HepG2 (cell line): ENCODE data around the gene PFN4. TPM values are rescaled to one million over a fixed set of nuclear protein-coding genes. Genes with fewer than 3 reads are reported as not detected.

ENCODE experiments used
- GATAD1 ChIP-seq: IDR thresholded peaks from 2 replicates; pipeline ENCODE4 v1.6.1; 2016; ENCODE audit warnings: missing genetic modification reagents, missing compliant biosample characterization
- HMG20B ChIP-seq: conservative IDR thresholded peaks from 2 replicates; pipeline ENCODE4 v1.6.1; 2016; ENCODE audit warnings: missing genetic modification reagents, missing compliant biosample characterization
- JUN ChIP-seq: sonication (generic); formaldehyde crosslinking; IDR thresholded peaks from 2 replicates; pipeline ENCODE4 v1.4.0; 2020; ENCODE audit warnings: mild to moderate bottlenecking, missing genetic modification reagents
- KDM3A ChIP-seq: IDR thresholded peaks from 2 replicates; pipeline ENCODE4 v1.6.1; 2018; ENCODE audit warnings: low read depth, missing compliant biosample characterization
- ONECUT2 ChIP-seq: sonication (generic); formaldehyde crosslinking; IDR thresholded peaks from 2 replicates; pipeline ENCODE4 v1.4.0; 2020; ENCODE audit warnings: missing genetic modification reagents
- PAF1 ChIP-seq: IDR thresholded peaks from 2 replicates; pipeline ENCODE4 v1.6.1; 2016; ENCODE audit warnings: missing genetic modification reagents, missing compliant biosample characterization
- PAWR ChIP-seq: sonication (generic); formaldehyde crosslinking; IDR thresholded peaks from 2 replicates; pipeline ENCODE4 v1.4.0; 2020; ENCODE audit warnings: missing genetic modification reagents, mild to moderate bottlenecking, borderline replicate concordance
- PHF5A ChIP-seq: IDR thresholded peaks from one replicate; pipeline ENCODE4 v1.6.1; 2018; ENCODE audit warnings: low read depth, missing genetic modification reagents; ENCODE audit not compliant: unreplicated experiment
- RBM39 ChIP-seq: fragments of 200-400 bp; formaldehyde crosslinking; IDR thresholded peaks from one replicate; pipeline ENCODE4 v1.6.1; 2018; ENCODE audit warnings: antibody characterized with exemption, mild to moderate bottlenecking, low read depth, low read length; ENCODE audit not compliant: poor library complexity, severe bottlenecking
- SOX6 ChIP-seq, 2 experiments: fragments of 450-650 bp in 1 of 2; sonication (generic) in 1 of 2; formaldehyde crosslinking in 1 of 2; IDR thresholded peaks; 2 replicates each; pipeline versions ENCODE4 v1.4.0 to v1.6.1; 2017 to 2020; ENCODE audit warnings: antibody characterized with exemption in 1 of 2, mild to moderate bottlenecking in 1 of 2, missing genetic modification reagents in 1 of 2
- SRSF9 ChIP-seq: fragments of 200-400 bp; formaldehyde crosslinking; IDR thresholded peaks from 2 replicates; pipeline ENCODE4 v1.6.1; 2018; ENCODE audit warnings: borderline replicate concordance, mild to moderate bottlenecking, low read depth, low read length; ENCODE audit not compliant: insufficient read depth, poor library complexity, severe bottlenecking
- ZC3H4 ChIP-seq: sonication (generic); formaldehyde crosslinking; IDR thresholded peaks from 2 replicates; pipeline ENCODE4 v1.4.0; 2020; ENCODE audit warnings: missing genetic modification reagents, borderline replicate concordance
- ZNF10 ChIP-seq: sonication (generic); formaldehyde crosslinking; IDR thresholded peaks from 2 replicates; pipeline ENCODE4 v1.4.0; 2020; ENCODE audit warnings: mild to moderate bottlenecking, low read depth, missing genetic modification reagents, borderline replicate concordance
- ZNF234 ChIP-seq: sonication (generic); formaldehyde crosslinking; conservative IDR thresholded peaks from 2 replicates; pipeline ENCODE4 v1.5.1; 2020; ENCODE audit warnings: mild to moderate bottlenecking, missing genetic modification reagents
- ZNF264 ChIP-seq: sonication (generic); formaldehyde crosslinking; IDR thresholded peaks from 2 replicates; pipeline ENCODE4 v1.4.0; 2020; ENCODE audit warnings: missing genetic modification reagents
- ZNF331 ChIP-seq: sonication (generic); formaldehyde crosslinking; IDR thresholded peaks from 2 replicates; pipeline ENCODE4 v1.4.0; 2020; ENCODE audit warnings: missing genetic modification reagents
- ZNF550 ChIP-seq: sonication (generic); formaldehyde crosslinking; IDR thresholded peaks from 2 replicates; pipeline ENCODE4 v1.4.0; 2020; ENCODE audit warnings: mild to moderate bottlenecking, missing genetic modification reagents, borderline replicate concordance
- ZNF569 ChIP-seq: sonication (generic); formaldehyde crosslinking; IDR thresholded peaks from 2 replicates; pipeline ENCODE4 v1.5.0; 2020; ENCODE audit warnings: mild to moderate bottlenecking, missing genetic modification reagents, moderate library complexity, borderline replicate concordance
- ZNF75D ChIP-seq: sonication (generic); formaldehyde crosslinking; IDR thresholded peaks from 2 replicates; pipeline ENCODE4 v1.8.1; 2023; ENCODE audit warnings: missing genetic modification reagents, mild to moderate bottlenecking, borderline replicate concordance
- ZNF780A ChIP-seq: sonication (generic); formaldehyde crosslinking; IDR thresholded peaks from 2 replicates; pipeline ENCODE4 v1.8.0; 2022; ENCODE audit warnings: mild to moderate bottlenecking, missing genetic modification reagents, moderate library complexity
- ZSCAN21 ChIP-seq: sonication (generic); formaldehyde crosslinking; IDR thresholded peaks from 2 replicates; pipeline ENCODE4 v1.8.0; 2022; ENCODE audit warnings: mild to moderate bottlenecking, missing genetic modification reagents, moderate library complexity, borderline replicate concordance
- ZSCAN29 ChIP-seq: sonication (generic); formaldehyde crosslinking; conservative IDR thresholded peaks from 2 replicates; pipeline ENCODE4 v1.4.0; 2020; ENCODE audit warnings: mild to moderate bottlenecking, missing genetic modification reagents
- polyA plus RNA-seq, 8 experiments: library from polyadenylated mRNA; depleted of rRNA in 3 of 8; stranded (reverse) in 7 of 8; unstranded in 1 of 8; fragments of >200 nt; fragmentation: Illumina TruSeq in 4 of 8; extraction: Trizol in 4 of 8; gene quantifications; 2 replicates each; pipeline versions ENCODE4 v1.2.1 to v1.2.3, GENCODE V29; 2011 to 2016; ENCODE audit warnings: low read depth in 4 of 8, missing spikeins in 1 of 8, mixed read lengths in 1 of 8; ENCODE audit not compliant: insufficient read depth in 1 of 8
- total RNA-seq, 5 experiments: library from RNA; depleted of rRNA; stranded (reverse); fragments of >200 nt; fragmentation: Illumina TruSeq; extraction: Trizol; gene quantifications; 2 replicates each; pipeline ENCODE4 v1.2.3, GENCODE V29; 2016; ENCODE audit warnings: low read depth in 1 of 5
- TF ChIP-seq, protein P1 (sequence below): sonication (generic); formaldehyde crosslinking; IDR thresholded peaks from 2 replicates; pipeline ENCODE4 v1.8.0; 2023; ENCODE audit warnings: mild to moderate bottlenecking, missing genetic modification reagents
- TF ChIP-seq, protein P2 (sequence below): sonication (generic); formaldehyde crosslinking; IDR thresholded peaks from 2 replicates; pipeline ENCODE4 v1.5.1; 2020; ENCODE audit warnings: mild to moderate bottlenecking, missing genetic modification reagents, moderate library complexity
- TF ChIP-seq, protein P3 (sequence below): IDR thresholded peaks from 2 replicates; pipeline ENCODE4 v1.6.1; 2016; ENCODE audit warnings: low read depth, borderline replicate concordance
- TF ChIP-seq, protein P4 (sequence below): sonication (generic); formaldehyde crosslinking; IDR thresholded peaks from 2 replicates; pipeline ENCODE4 v1.4.0; 2020; ENCODE audit warnings: low read depth, mild to moderate bottlenecking, missing genetic modification reagents

PFN4 gene
- total and polyA plus RNA-seq, 2 of the 13 experiments (the other 11 are each of a cell fraction or from before 2014, with no cell fraction given): 0.12 to 0.20 TPM

DNA sequence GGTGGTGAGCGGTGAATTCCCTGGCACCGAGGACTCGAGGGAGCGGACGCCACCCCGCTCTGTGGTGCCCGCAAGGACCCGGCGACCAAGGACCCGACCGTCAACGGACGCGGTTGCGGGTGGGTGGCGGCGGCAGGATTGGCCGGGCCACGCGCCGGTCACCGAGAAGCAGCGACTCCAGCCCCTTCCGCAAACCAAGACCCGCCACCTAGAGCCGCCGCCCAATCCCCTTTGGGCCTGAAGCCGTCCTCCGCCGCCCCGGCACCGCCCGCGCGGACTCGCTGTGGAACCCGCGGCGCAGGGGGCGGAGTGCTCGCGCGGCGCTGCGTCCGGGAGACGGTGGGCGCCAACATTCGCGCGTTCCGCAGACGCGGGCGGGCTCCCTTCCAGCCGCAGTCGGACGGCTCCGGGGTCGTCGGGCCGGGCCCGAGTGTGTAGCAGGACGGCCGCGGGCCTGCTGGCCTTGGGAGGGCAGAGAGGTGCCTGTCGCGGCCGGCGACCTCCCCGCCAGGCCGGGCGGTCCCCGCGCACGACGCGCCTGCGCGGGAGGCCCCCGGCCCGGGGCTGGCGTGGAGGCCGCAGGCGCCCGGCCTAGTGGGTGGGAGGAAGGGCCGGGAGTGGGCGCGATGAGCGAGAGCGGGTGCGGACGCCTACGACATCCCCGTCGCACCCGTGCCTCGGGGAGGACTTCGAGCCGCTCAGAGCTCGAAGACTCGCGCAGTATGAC, at the start of gene PFN4, which contains the start of gene FAM228B (continued):
- TF ChIP-seq HMG20B (no peak), ZSCAN29 (no peak; the same call in 1 of the 2 replicates), ZNF331 (CRISPR knock-in tag) (peak; percentile 23), PAF1 (CRISPR knock-in tag) (no peak), JUN (CRISPR knock-in tag) (peak; percentile 65; the same call in 1 of the 2 replicates), GATAD1 (CRISPR knock-in tag) (peak; percentile 18; the same call in 1 of the 2 replicates), ZC3H4 (CRISPR knock-in tag) (no peak), RBM39 (peak; percentile 42), ZNF234 (CRISPR knock-in tag) (no peak; the same call in 1 of the 2 replicates), ZNF550 (CRISPR knock-in tag) (0 out of 2 replicates have a peak, but pooled peaks have one; percentile 53), ZNF569 (CRISPR knock-in tag) (no peak), ZNF10 (CRISPR knock-in tag) (no peak), ZSCAN21 (CRISPR knock-in tag) (peak; percentile 89), ZNF780A (CRISPR knock-in tag) (no peak), PAWR (0 out of 2 replicates have a peak, but pooled peaks have one; percentile 23), PHF5A (CRISPR knock-in tag) (no peak), SRSF9 (no peak), ZNF75D (CRISPR knock-in tag) (0 out of 2 replicates have a peak, but pooled peaks have one; percentile 74), ZNF264 (CRISPR knock-in tag) (no peak), SOX6 (IDR thresholded peaks at IDR 0.05) (no peak), SOX6 (CRISPR knock-in tag; IDR thresholded peaks at IDR 0.05) (peak; percentile 41; the same call in 1 of the 2 replicates), KDM3A (CRISPR knock-in tag) (peak; percentile 63; the same call in 1 of the 2 replicates), ONECUT2 (CRISPR knock-in tag) (no peak)
- TF ChIP-seq, protein P1, sequence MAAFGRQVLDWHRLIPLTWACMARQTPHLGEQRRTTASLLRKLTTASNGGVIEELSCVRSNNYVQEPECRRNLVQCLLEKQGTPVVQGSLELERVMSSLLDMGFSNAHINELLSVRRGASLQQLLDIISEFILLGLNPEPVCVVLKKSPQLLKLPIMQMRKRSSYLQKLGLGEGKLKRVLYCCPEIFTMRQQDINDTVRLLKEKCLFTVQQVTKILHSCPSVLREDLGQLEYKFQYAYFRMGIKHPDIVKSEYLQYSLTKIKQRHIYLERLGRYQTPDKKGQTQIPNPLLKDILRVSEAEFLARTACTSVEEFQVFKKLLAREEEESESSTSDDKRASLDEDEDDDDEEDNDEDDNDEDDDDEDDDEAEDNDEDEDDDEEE (CRISPR knock-in tag): no peak
- TF ChIP-seq, protein P2, sequence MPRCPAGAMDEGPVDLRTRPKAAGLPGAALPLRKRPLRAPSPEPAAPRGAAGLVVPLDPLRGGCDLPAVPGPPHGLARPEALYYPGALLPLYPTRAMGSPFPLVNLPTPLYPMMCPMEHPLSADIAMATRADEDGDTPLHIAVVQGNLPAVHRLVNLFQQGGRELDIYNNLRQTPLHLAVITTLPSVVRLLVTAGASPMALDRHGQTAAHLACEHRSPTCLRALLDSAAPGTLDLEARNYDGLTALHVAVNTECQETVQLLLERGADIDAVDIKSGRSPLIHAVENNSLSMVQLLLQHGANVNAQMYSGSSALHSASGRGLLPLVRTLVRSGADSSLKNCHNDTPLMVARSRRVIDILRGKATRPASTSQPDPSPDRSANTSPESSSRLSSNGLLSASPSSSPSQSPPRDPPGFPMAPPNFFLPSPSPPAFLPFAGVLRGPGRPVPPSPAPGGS (CRISPR knock-in tag): peak; percentile 55; the same call in 1 of the 2 replicates
- TF ChIP-seq, protein P3, sequence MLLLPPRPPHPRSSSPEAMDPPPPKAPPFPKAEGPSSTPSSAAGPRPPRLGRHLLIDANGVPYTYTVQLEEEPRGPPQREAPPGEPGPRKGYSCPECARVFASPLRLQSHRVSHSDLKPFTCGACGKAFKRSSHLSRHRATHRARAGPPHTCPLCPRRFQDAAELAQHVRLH (CRISPR knock-in tag): no peak; the same call in 1 of the 2 replicates
- TF ChIP-seq, protein P4, sequence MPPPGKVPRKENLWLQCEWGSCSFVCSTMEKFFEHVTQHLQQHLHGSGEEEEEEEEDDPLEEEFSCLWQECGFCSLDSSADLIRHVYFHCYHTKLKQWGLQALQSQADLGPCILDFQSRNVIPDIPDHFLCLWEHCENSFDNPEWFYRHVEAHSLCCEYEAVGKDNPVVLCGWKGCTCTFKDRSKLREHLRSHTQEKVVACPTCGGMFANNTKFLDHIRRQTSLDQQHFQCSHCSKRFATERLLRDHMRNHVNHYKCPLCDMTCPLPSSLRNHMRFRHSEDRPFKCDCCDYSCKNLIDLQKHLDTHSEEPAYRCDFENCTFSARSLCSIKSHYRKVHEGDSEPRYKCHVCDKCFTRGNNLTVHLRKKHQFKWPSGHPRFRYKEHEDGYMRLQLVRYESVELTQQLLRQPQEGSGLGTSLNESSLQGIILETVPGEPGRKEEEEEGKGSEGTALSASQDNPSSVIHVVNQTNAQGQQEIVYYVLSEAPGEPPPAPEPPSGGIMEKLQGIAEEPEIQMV: peak; percentile 94
